SKM-1 (cell line): ENCODE results near the gene PFN3.

Experiments used
- DNase-seq: peaks from one replicate; lab custom pipeline; 2025; ENCODE audit not compliant: unreplicated experiment; lab: John Stamatoyannopoulos, UW

PFN3 gene

GRCh38 chr5:177396807-177397206 lies 3.7 kb downstream of the PFN3 start:
- no peak for DNase-seq

DNA sequence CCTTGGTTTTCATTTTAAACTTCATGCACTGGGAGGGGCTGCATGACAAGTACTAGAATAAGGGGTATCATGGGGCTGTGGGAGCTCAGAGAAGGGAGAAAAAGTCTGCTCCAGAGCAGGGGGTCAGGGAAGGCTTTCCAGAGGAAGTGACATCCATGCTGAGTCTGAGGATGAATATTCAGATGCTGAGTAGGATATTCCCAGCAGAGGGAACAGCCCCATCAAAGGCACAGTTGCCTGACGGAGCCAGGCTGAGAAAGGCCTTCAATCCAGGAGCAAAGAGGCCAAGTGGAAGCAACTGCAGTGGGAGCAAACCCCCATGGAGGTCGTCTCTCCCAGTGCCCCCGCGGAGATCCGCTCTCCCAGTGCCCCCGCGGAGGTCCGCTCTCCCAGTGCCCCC lies 4.4 kb downstream of the PFN3 start:
- DNase-seq = no peak

- DNase-seq = no peak
Measured at GRCh38 chr5:177393990-177394389, 6.5 kb downstream of the PFN3 start.

DNA sequence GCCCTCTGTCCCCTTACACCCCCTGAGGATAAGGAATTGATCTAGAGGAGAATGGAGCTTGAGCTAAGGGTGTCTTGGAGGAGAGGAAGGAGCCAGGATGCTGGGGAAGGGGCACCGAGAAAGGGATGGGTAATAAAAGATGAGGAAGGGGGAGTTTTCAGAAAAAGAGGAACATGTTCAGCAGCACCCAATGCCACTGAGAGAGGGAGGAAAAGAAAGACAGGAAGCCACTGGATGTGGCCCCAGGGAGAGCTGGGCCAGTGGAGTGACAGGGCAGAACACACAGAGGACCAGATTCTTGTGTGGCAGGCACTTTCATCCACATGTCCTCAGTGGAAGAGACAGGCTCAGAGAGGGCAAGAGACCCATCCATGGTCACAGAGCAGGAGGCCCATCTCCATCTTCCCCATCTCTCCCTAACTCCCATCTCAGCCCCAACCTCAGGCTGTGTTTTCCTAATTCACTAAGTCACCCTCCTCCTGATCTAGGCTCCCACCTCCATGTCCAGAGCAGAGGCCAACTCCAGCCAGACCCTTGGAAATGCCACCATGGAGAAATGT lies 7.2 kb downstream of the PFN3 start:
- peak; percentile 49 for DNase-seq

DNA sequence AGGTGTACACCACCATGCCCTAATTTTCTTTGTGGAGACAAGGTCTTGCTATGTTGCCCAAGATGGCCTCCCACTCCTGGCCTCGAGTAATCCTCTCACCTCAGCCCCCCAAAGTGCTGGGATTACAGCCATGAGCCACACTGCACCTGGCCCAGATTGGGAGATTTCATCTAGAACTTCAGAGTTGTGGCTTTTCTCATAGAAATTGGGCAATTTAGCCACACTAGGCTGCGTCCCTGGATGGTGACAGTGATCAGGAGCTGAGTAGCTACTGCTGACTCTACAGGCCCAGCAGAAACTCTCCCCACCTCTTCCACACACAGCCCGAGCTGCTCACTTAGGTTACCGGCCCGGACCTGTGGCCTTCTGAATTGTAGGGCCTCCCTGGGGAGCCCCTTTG lies 7.7 kb downstream of the PFN3 start:
- peak; percentile 20 for DNase-seq

DNA sequence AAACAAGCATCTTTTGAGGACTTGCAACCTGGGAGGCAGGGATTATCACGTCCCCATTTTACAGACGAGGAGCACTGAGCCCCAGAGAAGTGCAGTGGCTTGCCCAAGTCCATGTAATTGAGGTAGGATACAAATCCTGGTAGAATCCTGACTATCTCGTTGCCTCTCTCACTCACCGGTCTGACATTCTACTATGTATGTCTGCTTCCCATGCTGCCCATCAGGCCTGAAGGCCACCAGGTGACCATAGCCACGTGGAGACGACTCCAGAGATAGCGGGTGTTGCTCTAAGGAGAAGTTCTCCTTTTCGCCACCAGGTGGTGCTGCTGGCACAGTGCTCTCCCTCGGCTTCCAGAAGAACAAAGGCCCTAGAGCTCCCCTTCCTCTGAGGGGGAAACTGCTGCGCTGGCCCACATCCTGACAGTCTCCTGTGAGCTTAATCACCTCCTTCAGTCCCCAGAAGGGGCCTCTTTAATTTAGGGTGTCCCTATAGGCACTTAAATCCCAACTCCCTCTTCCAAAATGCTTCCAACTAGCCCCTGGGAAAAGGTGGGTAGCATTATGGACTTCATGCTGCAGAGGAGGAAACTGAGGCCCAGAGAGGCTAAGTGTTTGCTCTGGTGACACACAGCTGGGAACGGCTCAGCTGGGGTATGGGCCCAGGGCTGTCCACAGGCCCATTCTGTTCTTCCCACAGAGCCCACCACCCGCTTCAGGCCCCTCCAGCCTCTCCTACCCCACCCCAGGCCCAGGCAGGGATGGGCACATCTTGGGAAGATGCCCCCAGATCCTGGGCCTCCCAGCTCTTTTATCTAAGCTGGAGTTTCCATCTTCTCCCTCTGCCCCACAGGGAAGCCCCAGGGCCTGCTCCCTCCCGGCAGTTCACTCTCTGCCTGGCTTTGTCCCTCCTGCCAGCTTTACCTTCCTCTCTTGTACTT lies 9.8 kb downstream of the PFN3 start:
- DNase-seq = peak; percentile 67

GRCh38 chr5:177389241-177390169 lies 11.0 kb downstream of the PFN3 start:
- no peak for DNase-seq

DNA sequence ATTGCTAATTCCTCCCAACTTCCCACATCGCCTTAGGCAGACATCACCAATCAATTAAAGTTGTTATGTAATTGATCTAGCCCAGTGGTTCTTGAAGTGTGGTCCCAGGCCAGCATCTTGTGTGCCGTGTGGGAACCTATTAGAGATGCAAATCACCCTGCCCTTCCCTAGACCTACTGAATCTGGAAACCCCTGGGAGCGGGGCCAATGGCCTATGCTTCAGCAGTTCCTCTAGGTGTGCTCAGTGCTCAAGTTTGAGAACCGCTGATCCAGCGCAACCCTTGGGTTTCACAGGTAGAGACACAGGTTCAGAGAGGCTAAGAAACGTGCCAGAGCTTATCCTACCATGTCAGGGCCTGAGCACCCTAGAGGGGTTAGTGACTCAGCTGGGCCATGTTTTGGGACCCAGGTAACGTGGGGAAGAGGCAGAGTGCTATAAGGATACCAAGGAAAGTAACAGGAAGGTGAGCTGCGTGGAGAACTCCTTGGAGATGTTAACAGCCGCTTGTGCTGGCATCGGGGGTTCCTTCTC lies 11.9 kb downstream of the PFN3 start:
- DNase-seq = no peak

GRCh38 chr5:177387405-177387804 lies 13.1 kb downstream of the PFN3 start:
- DNase-seq = no peak

- DNase-seq = no peak
Measured at GRCh38 chr5:177386542-177386941, 13.9 kb downstream of the PFN3 start.

- DNase-seq = no peak
Measured at GRCh38 chr5:177385720-177386119, 14.7 kb downstream of the PFN3 start.

DNA sequence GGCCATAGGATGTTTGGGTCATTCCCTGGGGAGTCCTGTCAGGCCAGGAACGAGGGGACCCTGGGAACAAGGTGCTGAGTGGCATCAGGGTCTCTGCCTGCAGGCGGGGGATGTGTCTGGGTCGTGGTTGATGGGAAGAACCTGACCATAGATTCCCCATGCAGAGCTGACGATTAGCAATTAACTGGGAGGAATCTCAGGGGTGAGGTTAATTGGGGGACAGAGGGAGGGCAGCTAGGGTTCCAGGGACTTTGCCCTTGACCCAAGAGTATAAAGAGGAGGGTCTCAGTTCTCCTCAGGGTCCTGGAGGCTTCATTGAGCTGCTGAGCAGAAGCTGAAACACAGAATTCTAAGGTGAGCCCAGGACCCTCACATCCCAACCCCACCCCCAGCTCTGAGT lies 16.3 kb downstream of the PFN3 start, which contains the start of gene SLC34A1:
Gene SLC34A1 (plus strand): TSS at position 301 of the 400 bp plus-strand sequence. CDS start 1,308 bp downstream, outside the sequence.
- DNase-seq = no peak

DNA sequence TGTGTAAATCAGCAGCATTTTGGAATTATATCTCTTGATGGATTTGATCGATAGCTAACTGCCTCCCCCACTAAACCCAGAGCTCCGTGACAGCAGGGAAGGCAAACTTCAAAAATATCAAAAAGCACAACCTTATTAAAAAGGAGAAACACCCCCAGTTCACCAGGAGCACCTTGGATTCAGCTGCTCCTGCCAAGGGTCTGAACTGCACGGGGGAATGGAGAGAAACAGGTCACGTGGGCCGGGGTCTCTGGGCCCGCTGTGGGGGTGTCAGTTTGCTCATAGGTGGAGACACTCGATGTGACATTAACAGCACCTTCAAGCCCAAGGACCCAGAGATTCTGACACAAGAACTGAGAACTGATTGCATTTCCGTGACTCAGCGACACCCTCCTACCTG lies 17.3 kb downstream of the PFN3 start:
- no peak for DNase-seq

- DNase-seq = no peak
Measured at GRCh38 chr5:177382423-177383029, 17.9 kb downstream of the PFN3 start.

- no peak for DNase-seq
Measured at GRCh38 chr5:177380805-177381126, 19.7 kb downstream of the PFN3 start.

DNA sequence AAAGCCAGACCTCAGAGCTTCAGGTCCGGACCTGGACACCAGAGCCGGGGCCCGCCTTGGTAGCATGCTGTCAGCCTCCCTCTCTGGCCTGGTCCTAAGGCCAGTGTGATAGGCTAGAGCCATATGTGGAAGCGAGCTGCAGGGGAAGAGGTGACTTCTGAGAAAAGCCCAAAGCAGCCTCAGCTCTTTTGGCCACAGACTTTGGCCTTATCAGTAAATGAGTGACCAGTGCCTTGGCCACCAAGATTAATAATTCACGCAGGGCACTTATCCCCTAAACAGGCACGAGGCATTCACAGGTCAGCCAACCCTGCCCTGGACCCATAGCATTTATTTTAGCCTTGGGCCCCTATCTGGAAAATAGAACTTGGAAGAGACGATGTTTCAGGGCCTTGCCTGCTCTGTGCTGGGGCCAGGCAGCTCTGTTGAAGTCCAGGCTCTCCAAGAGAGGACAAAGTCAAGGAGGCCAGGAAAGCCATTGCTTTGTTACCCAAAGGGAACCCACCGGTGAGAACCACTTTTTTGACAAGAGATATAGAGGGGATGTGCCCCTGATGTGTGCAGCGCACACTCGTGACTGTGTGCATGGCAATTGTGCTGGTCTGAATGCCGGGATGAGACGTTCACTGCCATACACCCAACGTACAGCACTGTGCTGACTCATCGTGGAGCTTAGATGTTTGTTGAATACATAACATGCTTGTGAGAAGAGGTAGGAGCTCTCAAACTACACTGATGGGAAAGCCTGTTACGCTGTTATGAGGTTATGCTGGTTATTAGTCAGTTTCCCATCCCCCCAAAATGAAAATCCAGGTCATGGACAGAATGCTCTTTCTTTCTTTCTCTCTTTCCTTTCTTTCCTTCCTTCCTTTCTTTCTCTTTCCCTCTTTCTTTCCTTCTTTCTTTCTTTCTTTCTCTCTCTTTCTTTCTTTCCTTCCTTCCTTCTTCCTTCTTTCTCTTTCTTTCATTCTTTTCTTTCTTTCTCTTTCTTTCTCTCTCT lies 21.3 kb downstream of the PFN3 start:
- no peak for DNase-seq

- no peak for DNase-seq
Measured at GRCh38 chr5:177377851-177378776, 22.3 kb downstream of the PFN3 start.

GRCh38 chr5:177376107-177376506 lies 24.4 kb downstream of the PFN3 start:
- DNase-seq = no peak
